H9 (cell line): Measurements from ENCODE around the gene CACHD1. TPM values are rescaled to one million over a fixed set of nuclear protein-coding genes. Genes with fewer than 3 reads are reported as not detected.

ENCODE experiments used
- DNase-seq: peaks from one replicate; pipeline ENCODE4 v3.0.0-alpha.2; 2017
- H2AFZ ChIP-seq: one replicate; pipeline ENCODE4 v1.6.1; 2013; ENCODE audit warnings: mild to moderate bottlenecking, low read length, control low read depth, moderate library complexity
- H2AK5ac ChIP-seq: 2 replicates; pipeline ENCODE4 v1.6.1; 2013; ENCODE audit warnings: low read length, control low read depth, mixed read lengths; ENCODE audit not compliant: insufficient read length
- H2BK120ac ChIP-seq: one replicate; pipeline ENCODE4 v1.6.1; 2013; ENCODE audit warnings: low read depth, mild to moderate bottlenecking, low read length, control low read depth, inconsistent platforms; ENCODE audit not compliant: poor library complexity, severe bottlenecking
- H2BK12ac ChIP-seq: 2 replicates; pipeline ENCODE4 v1.6.1; 2013; ENCODE audit warnings: low read length, control low read depth, mixed read lengths, low read depth; ENCODE audit not compliant: insufficient read length
- H2BK15ac ChIP-seq: 2 replicates; pipeline ENCODE4 v1.6.1; 2013; ENCODE audit warnings: low read depth, low read length, control low read depth
- H2BK20ac ChIP-seq: one replicate; pipeline ENCODE4 v1.6.1; 2013; ENCODE audit warnings: low read depth, mild to moderate bottlenecking, low read length, control low read depth, inconsistent platforms; ENCODE audit not compliant: poor library complexity, severe bottlenecking
- H2BK5ac ChIP-seq: 2 replicates; pipeline ENCODE4 v1.6.1; 2013; ENCODE audit warnings: low read length, control low read depth, mixed read lengths; ENCODE audit not compliant: insufficient read length
- H3K14ac ChIP-seq: 2 replicates; pipeline ENCODE4 v1.6.1; 2013; ENCODE audit warnings: low read length, control low read depth; ENCODE audit not compliant: insufficient read depth
- H3K18ac ChIP-seq: 2 replicates; pipeline ENCODE4 v1.6.1; 2013; ENCODE audit warnings: low read depth, mild to moderate bottlenecking, mixed read lengths, low read length, control low read depth; ENCODE audit not compliant: insufficient read length
- H3K23ac ChIP-seq: 2 replicates; pipeline ENCODE4 v1.6.1; 2013; ENCODE audit warnings: low read length, control low read depth, mixed read lengths, low read depth; ENCODE audit not compliant: insufficient read length
- H3K23me2 ChIP-seq: 2 replicates; pipeline ENCODE4 v1.6.1; 2013; ENCODE audit warnings: low read depth, mild to moderate bottlenecking, mixed read lengths, low read length, control low read depth; ENCODE audit not compliant: insufficient read length, poor library complexity, severe bottlenecking
- H3K27ac ChIP-seq: 2 replicates; pipeline ENCODE4 v1.5.1; 2013; ENCODE audit warnings: low read length, control low read depth, mixed read lengths, low read depth; ENCODE audit not compliant: insufficient read length
- H3K27me3 ChIP-seq: 2 replicates; pipeline ENCODE4 v1.6.1; 2013; ENCODE audit warnings: low read length, control low read depth, inconsistent platforms; ENCODE audit not compliant: insufficient read depth
- H3K4ac ChIP-seq: 2 replicates; pipeline ENCODE4 v1.6.1; 2013; ENCODE audit warnings: low read depth, mild to moderate bottlenecking, control low read depth, inconsistent platforms, low read length, moderate library complexity
- H3K4me1 ChIP-seq: 2 replicates; pipeline ENCODE4 v1.6.1; 2013; ENCODE audit warnings: low read length, control low read depth, inconsistent platforms; ENCODE audit not compliant: insufficient read depth
- H3K4me2 ChIP-seq: 2 replicates; pipeline ENCODE4 v1.6.1; 2013; ENCODE audit warnings: low read length, control low read depth, mixed read lengths; ENCODE audit not compliant: insufficient read length, insufficient read depth
- H3K56ac ChIP-seq: 2 replicates; pipeline ENCODE4 v1.6.1; 2013; ENCODE audit warnings: low read depth, mild to moderate bottlenecking, mixed read lengths, low read length, control low read depth; ENCODE audit not compliant: insufficient read length
- H3K79me1 ChIP-seq: 2 replicates; pipeline ENCODE4 v1.6.1; 2013; ENCODE audit warnings: low read depth, mild to moderate bottlenecking, moderate library complexity, low read length, control low read depth, inconsistent platforms; ENCODE audit not compliant: insufficient read depth, poor library complexity, severe bottlenecking
- H3K79me2 ChIP-seq: 2 replicates; pipeline ENCODE4 v1.6.1; 2013; ENCODE audit warnings: low read length, control low read depth, inconsistent platforms; ENCODE audit not compliant: insufficient read depth
- H3K9ac ChIP-seq: 2 replicates; pipeline ENCODE4 v1.6.1; 2013; ENCODE audit warnings: low read length, control low read depth, mixed read lengths; ENCODE audit not compliant: insufficient read length; ENCODE audit errors: extremely low read depth
- H3K9me3 ChIP-seq: one replicate; pipeline ENCODE4 v1.6.1; 2013; ENCODE audit warnings: low read depth, low read length, inconsistent platforms; ENCODE audit not compliant: control insufficient read depth
- H3T11ph ChIP-seq: one replicate; pipeline ENCODE4 v1.6.1; 2013; ENCODE audit warnings: mild to moderate bottlenecking, low read length, control low read depth, inconsistent platforms
- H4K20me1 ChIP-seq: one replicate; pipeline ENCODE4 v1.6.1; 2013; ENCODE audit not compliant: control insufficient read depth, insufficient read length, insufficient read depth
- H4K5ac ChIP-seq: 2 replicates; pipeline ENCODE4 v1.6.1; 2013; ENCODE audit warnings: low read depth, mild to moderate bottlenecking, mixed read lengths, low read length, control low read depth; ENCODE audit not compliant: insufficient read length
- H4K8ac ChIP-seq: replicated peaks from 2 replicates; pipeline ENCODE4 v1.6.1; 2013; ENCODE audit warnings: low read length, control low read depth, mixed read lengths, low read depth; ENCODE audit not compliant: insufficient read length
- H4K91ac ChIP-seq: 2 replicates; pipeline ENCODE4 v1.6.1; 2013; ENCODE audit warnings: low read depth, mild to moderate bottlenecking, moderate library complexity, mixed read lengths, low read length, control low read depth; ENCODE audit not compliant: insufficient read length
- H3K27ac Mint-ChIP-seq, 3 experiments: 2 replicates in 2 of 3; 3 replicates in 1 of 3; pipeline ENCODE4 v1.8.0; 2020 to 2021; ENCODE audit warnings: mixed read lengths in 3 of 3, mild to moderate bottlenecking in 1 of 3, moderate library complexity in 1 of 3
- H3K27me3 Mint-ChIP-seq: 2 replicates; pipeline ENCODE4 v1.8.0; 2021; ENCODE audit warnings: low read depth, mild to moderate bottlenecking, moderate library complexity, mixed read lengths
- H3K36me3 Mint-ChIP-seq, 3 experiments: 2 replicates in 2 of 3; 3 replicates in 1 of 3; pipeline ENCODE4 v1.8.0; 2020 to 2021; ENCODE audit warnings: low read depth in 3 of 3, mixed read lengths in 3 of 3; ENCODE audit not compliant: insufficient read depth in 1 of 3
- H3K4me1 Mint-ChIP-seq, 2 experiments: 2 replicates each; pipeline ENCODE4 v1.8.0; 2020; ENCODE audit warnings: mixed read lengths in 2 of 2
- H3K4me3 Mint-ChIP-seq, 2 experiments: 2 replicates in 1 of 2; 3 replicates in 1 of 2; pipeline ENCODE4 v1.8.0; 2020 to 2021; ENCODE audit warnings: mild to moderate bottlenecking in 2 of 2, mixed read lengths in 2 of 2, moderate library complexity in 1 of 2
- H3K9me3 Mint-ChIP-seq, 2 experiments: 2 replicates in 1 of 2; 3 replicates in 1 of 2; pipeline ENCODE4 v1.8.0; 2020; ENCODE audit warnings: mild to moderate bottlenecking in 2 of 2, mixed read lengths in 2 of 2, moderate library complexity in 1 of 2
- WGBS: extraction: QIAGEN DNeasy Blood & Tissue Kit; methylation state at CpG from one replicate; pipeline ENCODE4 v1.1.7; 2013; ENCODE audit warnings: missing lambda C conversion rate, low lambda C conversion rate, mixed read lengths; ENCODE audit not compliant: insufficient read length; ENCODE audit errors: extremely low coverage; 5-methylcytosine and 5-hydroxymethylcytosine counted together
- total RNA-seq: library from RNA; stranded (reverse); gene quantifications from 2 replicates; pipeline ENCODE4 v1.2.1, GENCODE V29; 2021
- TF ChIP-seq, protein P1 (sequence below): fragments of 200-600 bp; sonication (generic); conservative IDR thresholded peaks from 3 replicates; pipeline ENCODE4 v1.8.0; 2021; ENCODE audit warnings: antibody characterized with exemption, mild to moderate bottlenecking

CACHD1 gene
- total RNA-seq, 1 experiment from 2014 or later: 94.2 TPM

DNA sequence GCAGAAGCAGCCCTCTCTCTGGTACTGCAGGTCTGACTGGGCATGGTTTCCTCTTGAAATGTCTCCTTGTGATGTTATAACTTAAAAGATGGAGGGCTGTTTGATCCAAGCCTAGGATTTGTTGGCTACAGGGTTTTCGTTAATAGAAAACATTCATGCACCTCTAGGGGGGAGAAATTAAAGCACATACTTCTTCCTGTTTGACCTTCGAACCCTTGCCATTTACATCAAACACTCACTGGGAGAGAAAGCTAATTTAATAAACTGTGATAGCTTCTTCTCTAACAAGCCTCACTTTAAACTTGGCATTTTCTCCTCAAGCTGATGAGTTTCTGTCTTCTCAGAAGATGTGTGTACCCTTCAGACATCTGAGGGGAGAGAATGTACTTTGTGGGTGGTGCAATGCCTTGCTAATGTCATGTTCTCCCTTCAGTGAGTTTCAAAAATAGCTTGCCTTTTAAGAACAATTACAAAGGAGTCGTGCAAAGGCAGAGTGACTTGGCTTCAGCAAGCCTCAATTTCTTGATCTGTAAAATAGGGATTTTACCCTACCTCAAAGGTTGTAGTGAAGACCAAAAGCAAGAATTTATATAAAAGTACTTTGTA, 20.4 kb downstream of the CACHD1 start:
- H4K5ac ChIP-seq: no peak overlapping the region
- no peaks in the 10 kb centered on the region for H3K27me3 ChIP-seq
- no peaks in the 10 kb centered on the region for H3K9me3 ChIP-seq
- no peaks in the 10 kb centered on the region for H3K23me2 ChIP-seq
- H3T11ph ChIP-seq: no peak overlapping the region
- H2AFZ ChIP-seq: no peak overlapping the region
- H3K27ac ChIP-seq: no peak overlapping the region
- H2BK5ac ChIP-seq: no peak overlapping the region
- Mint-ChIP-seq H3K9me3 (no peaks in the 10 kb centered on the region; a peak in 1 of 5 replicates), H3K4me1 (peaks cover 81 to 85% of the 10 kb centered on the region in 2 experiments), H3K27ac (peak overlapping the region in 2 of 3 experiments; percentile 39 to 68; a peak in 5 of 7 replicates), H3K4me3 (no peak overlapping the region), H3K36me3 (peaks cover 0 to 7% (median 5%) of the 10 kb centered on the region in 3 experiments; a peak in 4 of 7 replicates), H3K27me3 (no peaks in the 10 kb centered on the region)
- TF ChIP-seq, protein P1, sequence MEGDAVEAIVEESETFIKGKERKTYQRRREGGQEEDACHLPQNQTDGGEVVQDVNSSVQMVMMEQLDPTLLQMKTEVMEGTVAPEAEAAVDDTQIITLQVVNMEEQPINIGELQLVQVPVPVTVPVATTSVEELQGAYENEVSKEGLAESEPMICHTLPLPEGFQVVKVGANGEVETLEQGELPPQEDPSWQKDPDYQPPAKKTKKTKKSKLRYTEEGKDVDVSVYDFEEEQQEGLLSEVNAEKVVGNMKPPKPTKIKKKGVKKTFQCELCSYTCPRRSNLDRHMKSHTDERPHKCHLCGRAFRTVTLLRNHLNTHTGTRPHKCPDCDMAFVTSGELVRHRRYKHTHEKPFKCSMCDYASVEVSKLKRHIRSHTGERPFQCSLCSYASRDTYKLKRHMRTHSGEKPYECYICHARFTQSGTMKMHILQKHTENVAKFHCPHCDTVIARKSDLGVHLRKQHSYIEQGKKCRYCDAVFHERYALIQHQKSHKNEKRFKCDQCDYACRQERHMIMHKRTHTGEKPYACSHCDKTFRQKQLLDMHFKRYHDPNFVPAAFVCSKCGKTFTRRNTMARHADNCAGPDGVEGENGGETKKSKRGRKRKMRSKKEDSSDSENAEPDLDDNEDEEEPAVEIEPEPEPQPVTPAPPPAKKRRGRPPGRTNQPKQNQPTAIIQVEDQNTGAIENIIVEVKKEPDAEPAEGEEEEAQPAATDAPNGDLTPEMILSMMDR: peak; percentile 13; the same call in 1 of the 3 replicates
- no peak overlapping the region for H2BK20ac ChIP-seq
- H4K91ac ChIP-seq: no peak overlapping the region
- H3K18ac ChIP-seq: no peak overlapping the region
- no peaks in the 10 kb centered on the region for H3K79me1 ChIP-seq
- no peak overlapping the region for H3K56ac ChIP-seq
- no peaks in the 10 kb centered on the region for H4K20me1 ChIP-seq
- no peak overlapping the region for H3K4me2 ChIP-seq
- no peak for DNase-seq
- no peak overlapping the region for H3K14ac ChIP-seq
- no CpG with 5 or more reads among the region's 3 CpGs for WGBS
- H3K4ac ChIP-seq: no peak overlapping the region
- H3K23ac ChIP-seq: no peak overlapping the region
- H2BK15ac ChIP-seq: no peak overlapping the region
- H3K4me1 ChIP-seq: peaks cover 32% of the 10 kb centered on the region
- peaks cover 5% of the 10 kb centered on the region; the same call in 1 of the 2 replicates for H3K79me2 ChIP-seq
- H2BK12ac ChIP-seq: no peak overlapping the region
- H4K8ac ChIP-seq: no peak overlapping the region
- H2AK5ac ChIP-seq: no peak overlapping the region
- H2BK120ac ChIP-seq: no peak overlapping the region
- H3K9ac ChIP-seq: no peak overlapping the region
